K562 (cell line): ENCODE results near the gene MVB12B. TPM values are rescaled to one million over a fixed set of nuclear protein-coding genes. Genes with fewer than 3 reads are reported as not detected.

ENCODE experiments used
- ATAC-seq: fragments of 200-7000 bp; cut with Tn5 transposase; 3 replicates; pipeline ENCODE4 v1.9.1; 2020; ENCODE audit warnings: moderate library complexity
- BruUV-seq: library from RNA; stranded (reverse); fragments of 400-500 nt; replicated peaks from 2 replicates; lab custom pipeline; 2021; lab: Mats Ljungman, UMichigan
- CTCF ChIA-PET: fragments of 300-600 bp; formaldehyde crosslinking; extraction: SDS; loops from one replicate; lab custom pipeline; 2021; ENCODE audit warnings: low intra/inter-chr PET ratio; lab: Yijun Ruan, JAX
- POLR2A ChIA-PET: fragments of 300-600, 350-650 bp; sonication (Branson Sonifier 250); formaldehyde crosslinking; extraction: SDS; loops from one replicate; lab custom pipeline; 2021; ENCODE audit warnings: antibody characterized with exemption, inconsistent platforms; lab: Yijun Ruan, JAX
- DNase-seq, 4 experiments: peaks; one replicate each; pipeline versions ENCODE4 v3.0.0 to v3.0.0-alpha.2; 2011 to 2018; ENCODE audit warnings: low spot score in 3 of 4, mixed read lengths in 3 of 4; ENCODE audit errors: extremely low read depth in 1 of 4
- FAIRE-seq: peaks from 2 replicates; lab custom pipeline; 2011; peaks lifted over from hg19 to GRCh38; lab: Jason Lieb, UNC
- H2AFZ ChIP-seq: 2 replicates; pipeline ENCODE4 v1.6.0; 2011; ENCODE audit warnings: low read depth, low read length, control low read depth, inconsistent platforms
- H3K27ac ChIP-seq: fragments of 200-600 bp; 3 replicates; pipeline ENCODE4 v1.8.0; 2011; ENCODE audit warnings: low read depth, mild to moderate bottlenecking, control low read depth, inconsistent platforms, low read length, moderate library complexity, mixed read lengths; ENCODE audit errors: extremely low read depth
- H3K27me3 ChIP-seq, 2 experiments: fragments of 300-600 bp in 1 of 2; 2 replicates in 1 of 2; 3 replicates in 1 of 2; pipeline versions ENCODE4 v1.6.0 to v1.8.0; 2011; ENCODE audit warnings: inconsistent platforms in 2 of 2, low read length in 2 of 2, mild to moderate bottlenecking in 1 of 2, mixed read lengths in 1 of 2, moderate library complexity in 1 of 2; ENCODE audit not compliant: control insufficient read depth in 2 of 2, insufficient read depth in 2 of 2
- H3K36me3 ChIP-seq: fragments of 300-600 bp; 3 replicates; pipeline ENCODE4 v1.8.0; 2011; ENCODE audit warnings: mild to moderate bottlenecking, low read length, inconsistent platforms; ENCODE audit not compliant: control insufficient read depth, insufficient read depth
- H3K4me1 ChIP-seq, 2 experiments: fragments of 200-600 bp in 1 of 2; replicated peaks in 1 of 2; 2 replicates in 1 of 2; 3 replicates in 1 of 2; pipeline versions ENCODE4 v1.5.1 to v1.8.0; 2011; ENCODE audit warnings: inconsistent platforms in 2 of 2, low read length in 2 of 2, mild to moderate bottlenecking in 1 of 2, mixed read lengths in 1 of 2, moderate library complexity in 1 of 2; ENCODE audit not compliant: control insufficient read depth in 2 of 2, insufficient read depth in 2 of 2
- H3K4me2 ChIP-seq: 2 replicates; pipeline ENCODE4 v1.6.1; 2011; ENCODE audit warnings: low read length, control low read depth, inconsistent platforms, mixed read lengths; ENCODE audit not compliant: insufficient read depth
- H3K4me3 ChIP-seq: fragments of 200-600 bp; sonication (generic), shearing (Covaris generic); 2 replicates; pipeline ENCODE4 v1.5.1; 2016; ENCODE audit warnings: control low read depth, inconsistent platforms
- H3K79me2 ChIP-seq: fragments of 200-600 bp; 3 replicates; pipeline ENCODE4 v1.8.0; 2011; ENCODE audit warnings: low read length, inconsistent platforms; ENCODE audit not compliant: control insufficient read depth, insufficient read depth
- H3K9ac ChIP-seq, 2 experiments: 2 replicates each; pipeline versions ENCODE4 v1.6.0 to v1.6.1; 2011; ENCODE audit warnings: low read depth in 2 of 2, low read length in 2 of 2, control low read depth in 1 of 2, inconsistent platforms in 1 of 2, mild to moderate bottlenecking in 1 of 2, mixed read lengths in 1 of 2; ENCODE audit not compliant: insufficient read depth in 1 of 2
- H3K9me1 ChIP-seq: one replicate; pipeline ENCODE4 v1.6.0; 2011; ENCODE audit warnings: inconsistent platforms, mild to moderate bottlenecking, low read length, moderate library complexity; ENCODE audit not compliant: control insufficient read depth, insufficient read depth
- H3K9me3 ChIP-seq: replicated peaks from 2 replicates; pipeline ENCODE4 v1.5.1; 2011; ENCODE audit warnings: low read depth, low read length, inconsistent platforms; ENCODE audit not compliant: control insufficient read depth, insufficient read depth
- H4K20me1 ChIP-seq: replicated peaks from 2 replicates; pipeline ENCODE4 v1.6.1; 2011; ENCODE audit warnings: low read length, inconsistent platforms, mixed read lengths; ENCODE audit not compliant: control insufficient read depth, insufficient read depth
- CCAR2 ChIP-seq: fragments of 200-400 bp; formaldehyde crosslinking; IDR thresholded peaks from 2 replicates; pipeline ENCODE4 v1.6.1; 2017; ENCODE audit warnings: mild to moderate bottlenecking, low read depth, low read length
- GATA2 ChIP-seq: sonication (generic); formaldehyde crosslinking; IDR thresholded peaks from 2 replicates; pipeline ENCODE4 v1.4.0; 2020; ENCODE audit warnings: mild to moderate bottlenecking, missing genetic modification reagents
- NCOA6 ChIP-seq: fragments of 450-650 bp; IDR thresholded peaks from 2 replicates; pipeline ENCODE4 v1.6.1; 2017; ENCODE audit warnings: mild to moderate bottlenecking
- NR3C1 ChIP-seq: sonication (generic); formaldehyde crosslinking; IDR thresholded peaks from 2 replicates; pipeline ENCODE4 v1.8.1; 2022; ENCODE audit warnings: missing genetic modification reagents
- SMARCA4 ChIP-seq: fragments of 450-650 bp; IDR thresholded peaks from 2 replicates; pipeline ENCODE4 v1.6.1; 2016
- SP1 ChIP-seq: sonication (generic); formaldehyde crosslinking; IDR thresholded peaks from 2 replicates; pipeline ENCODE4 v1.8.1; 2022; ENCODE audit warnings: mild to moderate bottlenecking, missing genetic modification reagents
- WGBS: fragments of 100-300 bp; shearing (Covaris generic); methylation state at CpG from one replicate; pipeline ENCODE4 v1.1.6; 2016; ENCODE audit warnings: low coverage, mixed read lengths; ENCODE audit not compliant: insufficient coverage; ENCODE audit errors: missing lambda C conversion rate; 5-methylcytosine and 5-hydroxymethylcytosine counted together
- in situ Hi-C: fragments of 300-500 bp; cut with MboI; formaldehyde crosslinking; loops from 4 replicates; pipeline ENCODE4 v1.15.0; 2018; ENCODE audit warnings: inconsistent platforms, mixed read lengths
- intact Hi-C: fragments of 100-400 bp; cut with micrococcal nuclease; formaldehyde crosslinking; loops from 2 replicates; pipeline ENCODE4 v1.14.2; 2022
- polyA plus RNA-seq, 8 experiments: library from polyadenylated mRNA; depleted of rRNA in 4 of 8; stranded (reverse) in 5 of 8; unstranded in 3 of 8; fragments of >200 nt; fragmentation: Nextera tagmentation in 2 of 8; fragmentation: Illumina TruSeq in 1 of 8; extraction: Ambion mirVana in 2 of 8; extraction: Trizol in 1 of 8; gene quantifications; 2 replicates each; pipeline versions ENCODE4 v1.2.1 to v1.2.3, GENCODE V29; 2011 to 2014; ENCODE audit warnings: inconsistent platforms in 1 of 8, missing spikeins in 1 of 8
- total RNA-seq, 7 experiments: library from RNA; depleted of rRNA in 6 of 7; stranded (reverse); fragments of >200 nt in 6 of 7; fragmentation: Illumina TruSeq in 2 of 7; extraction: Trizol in 2 of 7; gene quantifications; 2 replicates each; pipeline versions ENCODE4 v1.2.1 to v1.2.3, GENCODE V29; 2011 to 2021; ENCODE audit warnings: low replicate concordance in 1 of 7

The MVB12B gene
- total and polyA plus RNA-seq, 9 of the 15 experiments (the other 6 are each of a cell fraction or from before 2014, with no cell fraction given): not detected

GRCh38 chr9:126421567-126422428 is 95.2 kb downstream of the MVB12B start:
- Histone ChIP-seq H3K4me1 (no peaks in the 10 kb centered on the region), H3K36me3 (no peaks in the 10 kb centered on the region), H3K79me2 (no peaks in the 10 kb centered on the region), H3K9me1 (no peaks in the 10 kb centered on the region), H3K4me2 (no peak overlapping the region), H2AFZ (no peak overlapping the region), H3K4me3 (no peak overlapping the region), H3K27me3 (peaks cover 30 to 65% of the 10 kb centered on the region in 2 experiments), H3K9me3 (no peaks in the 10 kb centered on the region), H3K9ac (no peak overlapping the region), H3K27ac (no peak overlapping the region), H4K20me1 (no peaks in the 10 kb centered on the region; the same call in 1 of the 2 replicates)
- FAIRE-seq: no peak
- in situ Hi-C loops: no loop called here
- DNase-seq: no peak
- no peak for ATAC-seq
- 1% methylated on average over 23 of the region's 25 CpGs for WGBS
- intact Hi-C loops: no loop called here
- CTCF ChIA-PET: no interaction called here
- no TSS peak for BruUV-seq
- TF ChIP-seq SP1 (CRISPR knock-in tag) (no peak), NCOA6 (no peak), SMARCA4 (no peak), NR3C1 (no peak), CCAR2 (no peak), GATA2 (CRISPR knock-in tag) (no peak)
- POLR2A ChIA-PET: no interaction called here
